HG03558 (cell line): ENCODE data around the gene KAT2A.

Experiments used
- ATAC-seq: cut with Tn5 transposase; IDR thresholded peaks from one replicate; pipeline ENCODE4 v1.9.1; 2021; ENCODE audit warnings: moderate number of reproducible peaks; ENCODE audit not compliant: unreplicated experiment; ENCODE audit errors: extremely low read depth

The KAT2A gene

DNA sequence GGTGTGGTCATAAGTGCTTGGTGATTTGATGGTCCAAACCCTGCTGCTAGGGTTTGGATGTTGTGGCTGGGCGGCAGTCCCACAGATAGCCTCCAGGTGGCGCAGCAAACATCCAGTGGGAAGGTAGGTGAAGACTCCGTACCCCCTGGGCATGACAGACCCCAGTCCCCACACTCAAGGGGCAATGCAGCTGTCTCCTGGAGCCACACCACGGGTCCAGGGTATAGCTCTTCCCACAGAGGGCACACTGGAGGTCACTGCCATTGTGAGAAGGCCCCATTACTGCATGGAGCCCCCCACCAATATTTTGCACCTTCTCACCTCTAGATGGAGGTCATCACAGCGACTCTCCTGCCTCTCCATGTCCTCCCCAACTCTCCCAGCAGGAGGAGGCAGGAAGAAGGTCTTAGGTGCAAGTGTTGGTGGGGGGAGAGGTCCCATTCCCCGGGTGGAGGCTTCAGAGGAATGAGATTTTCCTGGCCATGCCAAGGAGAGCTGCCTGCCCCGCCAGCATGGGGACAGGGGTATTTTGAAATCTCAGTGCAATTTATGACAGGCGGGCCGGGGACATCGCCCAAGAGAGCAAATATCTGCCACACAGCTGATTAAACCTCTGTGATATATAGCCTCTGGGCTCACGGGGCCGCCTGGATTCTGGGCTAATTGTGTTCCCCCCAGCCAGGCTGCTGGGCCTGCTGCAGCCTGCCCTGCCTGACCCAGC is 53.6 kb downstream of the KAT2A start:
- no peak for ATAC-seq

DNA sequence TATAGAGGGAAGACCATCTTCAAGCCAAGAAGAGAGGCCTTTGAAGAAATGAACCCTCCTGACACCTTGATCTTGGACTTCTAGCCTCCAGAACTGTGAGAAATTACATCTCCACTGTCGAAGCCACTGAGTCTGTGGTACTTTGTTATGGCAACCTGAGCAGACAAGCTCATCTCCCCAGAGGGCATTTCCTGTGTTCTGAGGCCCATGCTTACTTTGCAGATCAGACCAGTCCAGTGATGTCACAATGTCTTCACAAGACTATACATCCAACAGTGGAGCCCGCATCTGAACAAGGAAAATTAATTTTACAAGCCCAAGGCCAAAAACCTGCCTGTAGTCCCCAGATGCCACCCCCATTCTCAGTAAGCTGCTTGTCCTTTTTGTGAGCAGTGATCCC is 56.0 kb downstream of the KAT2A start:
- ATAC-seq, result no peak
